K562 (cell line): ENCODE data around the gene PARD3. TPM values are rescaled to one million over a fixed set of nuclear protein-coding genes. Genes with fewer than 3 reads are reported as not detected.

Experiments
- ATAC-seq: fragments of 200-7000 bp; cut with Tn5 transposase; 3 replicates; pipeline ENCODE4 v1.9.1; 2020; ENCODE audit warnings: moderate library complexity
- BruUV-seq: library from RNA; stranded (reverse); fragments of 400-500 nt; replicated peaks from 2 replicates; lab custom pipeline; 2021; lab: Mats Ljungman, UMichigan
- CTCF ChIA-PET: fragments of 300-600 bp; formaldehyde crosslinking; extraction: SDS; loops from one replicate; lab custom pipeline; 2021; ENCODE audit warnings: low intra/inter-chr PET ratio; lab: Yijun Ruan, JAX
- POLR2A ChIA-PET: fragments of 300-600, 350-650 bp; sonication (Branson Sonifier 250); formaldehyde crosslinking; extraction: SDS; loops from one replicate; lab custom pipeline; 2021; ENCODE audit warnings: antibody characterized with exemption, inconsistent platforms; lab: Yijun Ruan, JAX
- DNase-seq, 4 experiments: peaks; one replicate each; pipeline versions ENCODE4 v3.0.0 to v3.0.0-alpha.2; 2011 to 2018; ENCODE audit warnings: low spot score in 3 of 4, mixed read lengths in 3 of 4; ENCODE audit errors: extremely low read depth in 1 of 4
- FAIRE-seq: peaks from 2 replicates; lab custom pipeline; 2011; peaks lifted over from hg19 to GRCh38; lab: Jason Lieb, UNC
- H2AFZ ChIP-seq: 2 replicates; pipeline ENCODE4 v1.6.0; 2011; ENCODE audit warnings: low read depth, low read length, control low read depth, inconsistent platforms
- H3K27ac ChIP-seq: fragments of 200-600 bp; 3 replicates; pipeline ENCODE4 v1.8.0; 2011; ENCODE audit warnings: low read depth, mild to moderate bottlenecking, control low read depth, inconsistent platforms, low read length, moderate library complexity, mixed read lengths; ENCODE audit errors: extremely low read depth
- H3K27me3 ChIP-seq, 2 experiments: fragments of 300-600 bp in 1 of 2; 2 replicates in 1 of 2; 3 replicates in 1 of 2; pipeline versions ENCODE4 v1.6.0 to v1.8.0; 2011; ENCODE audit warnings: inconsistent platforms in 2 of 2, low read length in 2 of 2, mild to moderate bottlenecking in 1 of 2, mixed read lengths in 1 of 2, moderate library complexity in 1 of 2; ENCODE audit not compliant: control insufficient read depth in 2 of 2, insufficient read depth in 2 of 2
- H3K36me3 ChIP-seq: fragments of 300-600 bp; 3 replicates; pipeline ENCODE4 v1.8.0; 2011; ENCODE audit warnings: mild to moderate bottlenecking, low read length, inconsistent platforms; ENCODE audit not compliant: control insufficient read depth, insufficient read depth
- H3K4me1 ChIP-seq, 2 experiments: fragments of 200-600 bp in 1 of 2; replicated peaks in 1 of 2; 2 replicates in 1 of 2; 3 replicates in 1 of 2; pipeline versions ENCODE4 v1.5.1 to v1.8.0; 2011; ENCODE audit warnings: inconsistent platforms in 2 of 2, low read length in 2 of 2, mild to moderate bottlenecking in 1 of 2, mixed read lengths in 1 of 2, moderate library complexity in 1 of 2; ENCODE audit not compliant: control insufficient read depth in 2 of 2, insufficient read depth in 2 of 2
- H3K4me2 ChIP-seq: 2 replicates; pipeline ENCODE4 v1.6.1; 2011; ENCODE audit warnings: low read length, control low read depth, inconsistent platforms, mixed read lengths; ENCODE audit not compliant: insufficient read depth
- H3K4me3 ChIP-seq: fragments of 200-600 bp; sonication (generic), shearing (Covaris generic); 2 replicates; pipeline ENCODE4 v1.5.1; 2016; ENCODE audit warnings: control low read depth, inconsistent platforms
- H3K79me2 ChIP-seq: fragments of 200-600 bp; 3 replicates; pipeline ENCODE4 v1.8.0; 2011; ENCODE audit warnings: low read length, inconsistent platforms; ENCODE audit not compliant: control insufficient read depth, insufficient read depth
- H3K9ac ChIP-seq, 2 experiments: 2 replicates each; pipeline versions ENCODE4 v1.6.0 to v1.6.1; 2011; ENCODE audit warnings: low read depth in 2 of 2, low read length in 2 of 2, control low read depth in 1 of 2, inconsistent platforms in 1 of 2, mild to moderate bottlenecking in 1 of 2, mixed read lengths in 1 of 2; ENCODE audit not compliant: insufficient read depth in 1 of 2
- H3K9me1 ChIP-seq: one replicate; pipeline ENCODE4 v1.6.0; 2011; ENCODE audit warnings: inconsistent platforms, mild to moderate bottlenecking, low read length, moderate library complexity; ENCODE audit not compliant: control insufficient read depth, insufficient read depth
- H3K9me3 ChIP-seq: replicated peaks from 2 replicates; pipeline ENCODE4 v1.5.1; 2011; ENCODE audit warnings: low read depth, low read length, inconsistent platforms; ENCODE audit not compliant: control insufficient read depth, insufficient read depth
- H4K20me1 ChIP-seq: replicated peaks from 2 replicates; pipeline ENCODE4 v1.6.1; 2011; ENCODE audit warnings: low read length, inconsistent platforms, mixed read lengths; ENCODE audit not compliant: control insufficient read depth, insufficient read depth
- ATF4 ChIP-seq: fragments of 450-650 bp; formaldehyde crosslinking; IDR thresholded peaks from 2 replicates; pipeline ENCODE4 v1.4.0; 2022; ENCODE audit warnings: mild to moderate bottlenecking, moderate library complexity
- CHCHD3 ChIP-seq: fragments of 250-450 bp; sonication (Bioruptor Pico); IDR thresholded peaks from 2 replicates; pipeline ENCODE4 v2.1.2; 2022; ENCODE audit warnings: mild to moderate bottlenecking
- DNMT1 ChIP-seq: fragments of 450-650 bp; IDR thresholded peaks from 2 replicates; pipeline ENCODE4 v1.6.1; 2016; ENCODE audit warnings: antibody characterized with exemption, mild to moderate bottlenecking
- ELF2 ChIP-seq: fragments of 250-450 bp; sonication (Bioruptor Pico); IDR thresholded peaks from 2 replicates; pipeline ENCODE4 v1.5.0; 2021; ENCODE audit warnings: mild to moderate bottlenecking
- MAX ChIP-seq: sonication (generic); formaldehyde crosslinking; IDR thresholded peaks from 2 replicates; pipeline ENCODE4 v1.9.0; 2022; ENCODE audit warnings: mild to moderate bottlenecking, missing genetic modification reagents
- MCM3 ChIP-seq: fragments of 450-650 bp; IDR thresholded peaks from 2 replicates; pipeline ENCODE4 v1.6.1; 2016
- NBN ChIP-seq: fragments of 450-650 bp; IDR thresholded peaks from 2 replicates; pipeline ENCODE4 v1.6.1; 2016; ENCODE audit warnings: low read depth, mild to moderate bottlenecking
- NR2C1 ChIP-seq, 2 experiments: fragments of 450-650 bp; IDR thresholded peaks; 2 replicates each; pipeline ENCODE4 v1.6.1; 2017; ENCODE audit warnings: mild to moderate bottlenecking in 2 of 2, antibody characterized with exemption in 1 of 2, inconsistent platforms in 1 of 2, missing compliant biosample characterization in 1 of 2, missing genetic modification characterization in 1 of 2
- NRF1 ChIP-seq, 2 experiments: fragments of 450-650 bp; IDR thresholded peaks in 1 of 2; conservative IDR thresholded peaks in 1 of 2; 2 replicates each; pipeline ENCODE4 v1.6.1; 2014; ENCODE audit warnings: mild to moderate bottlenecking in 2 of 2
- SAFB2 ChIP-seq: fragments of 200-400 bp; formaldehyde crosslinking; IDR thresholded peaks from 2 replicates; pipeline ENCODE4 v1.6.1; 2018; ENCODE audit warnings: borderline replicate concordance, low read length, low read depth, moderate library complexity; ENCODE audit not compliant: severe bottlenecking
- SAP30 ChIP-seq: fragments of 200-600 bp; sonication (generic); IDR thresholded peaks from 2 replicates; pipeline ENCODE4 v1.6.1; 2012; ENCODE audit warnings: borderline replicate concordance, low read depth, mild to moderate bottlenecking, moderate library complexity, low read length, control low read depth, inconsistent platforms; ENCODE audit not compliant: insufficient read depth, poor library complexity, severe bottlenecking
- SRSF7 ChIP-seq: fragments of 200-400 bp; formaldehyde crosslinking; optimal IDR thresholded peaks from 2 replicates; pipeline ENCODE3; 2017; ENCODE audit warnings: mild to moderate bottlenecking, low read depth, low read length
- XRCC5 ChIP-seq: fragments of 200-400 bp; formaldehyde crosslinking; IDR thresholded peaks from 2 replicates; pipeline ENCODE4 v1.6.1; 2017; ENCODE audit warnings: low read depth, mild to moderate bottlenecking, low read length
- ZBTB34 ChIP-seq: fragments of 250-450 bp; sonication (Bioruptor Pico); IDR thresholded peaks from 2 replicates; pipeline ENCODE4 v1.8.0; 2021; ENCODE audit warnings: mild to moderate bottlenecking, moderate library complexity
- ZEB2 ChIP-seq: fragments of 450-650 bp; IDR thresholded peaks from 2 replicates; pipeline ENCODE4 v1.6.1; 2016
- ZNF140 ChIP-seq: fragments of 250-450 bp; sonication (Bioruptor Pico); IDR thresholded peaks from 2 replicates; pipeline ENCODE4 v1.8.0; 2021; ENCODE audit warnings: moderate library complexity, mild to moderate bottlenecking, inconsistent platforms
- ZNF175 ChIP-seq: fragments of 200-800 bp; sonication (Bioruptor generic); IDR thresholded peaks from 2 replicates; pipeline ENCODE4 v1.6.1; 2016; ENCODE audit warnings: low read depth, mild to moderate bottlenecking, missing genetic modification characterization, missing compliant biosample characterization
- WGBS: fragments of 100-300 bp; shearing (Covaris generic); methylation state at CpG from one replicate; pipeline ENCODE4 v1.1.6; 2016; ENCODE audit warnings: low coverage, mixed read lengths; ENCODE audit not compliant: insufficient coverage; ENCODE audit errors: missing lambda C conversion rate; 5-methylcytosine and 5-hydroxymethylcytosine counted together
- in situ Hi-C: fragments of 300-500 bp; cut with MboI; formaldehyde crosslinking; loops from 4 replicates; pipeline ENCODE4 v1.15.0; 2018; ENCODE audit warnings: inconsistent platforms, mixed read lengths
- intact Hi-C: fragments of 100-400 bp; cut with micrococcal nuclease; formaldehyde crosslinking; loops from 2 replicates; pipeline ENCODE4 v1.14.2; 2022
- polyA plus RNA-seq, 8 experiments: library from polyadenylated mRNA; depleted of rRNA in 4 of 8; stranded (reverse) in 5 of 8; unstranded in 3 of 8; fragments of >200 nt; fragmentation: Nextera tagmentation in 2 of 8; fragmentation: Illumina TruSeq in 1 of 8; extraction: Ambion mirVana in 2 of 8; extraction: Trizol in 1 of 8; gene quantifications; 2 replicates each; pipeline versions ENCODE4 v1.2.1 to v1.2.3, GENCODE V29; 2011 to 2014; ENCODE audit warnings: inconsistent platforms in 1 of 8, missing spikeins in 1 of 8
- total RNA-seq, 7 experiments: library from RNA; depleted of rRNA in 6 of 7; stranded (reverse); fragments of >200 nt in 6 of 7; fragmentation: Illumina TruSeq in 2 of 7; extraction: Trizol in 2 of 7; gene quantifications; 2 replicates each; pipeline versions ENCODE4 v1.2.1 to v1.2.3, GENCODE V29; 2011 to 2021; ENCODE audit warnings: low replicate concordance in 1 of 7

Gene PARD3
- total and polyA plus RNA-seq, 9 of the 15 experiments (the other 6 are each of a cell fraction or from before 2014, with no cell fraction given) = 2.7 to 11.7 (median 7.7) TPM

- H3K79me2 ChIP-seq = no peaks in the 10 kb centered on the region
- no peak overlapping the region for H3K9ac ChIP-seq
- intact Hi-C loops (no loop called here), in situ Hi-C loops (no loop called here)
- H3K9me3 ChIP-seq = no peaks in the 10 kb centered on the region
- H2AFZ ChIP-seq = no peak overlapping the region
- TF ChIP-seq MAX (CRISPR knock-in tag) = no peak
- TF ChIP-seq ZNF175 (CRISPR knock-in tag) = no peak
- no peak for TF ChIP-seq NRF1 (conservative IDR thresholded peaks at IDR 0.05 in 1 of 2, IDR thresholded peaks at IDR 0.05 in 1 of 2)
- TF ChIP-seq ATF4 (CRISPR knock-in tag) = no peak
- no peak for TF ChIP-seq SRSF7
- no peak for TF ChIP-seq ZNF140 (CRISPR knock-in tag)
- TF ChIP-seq ELF2 (CRISPR knock-in tag) = no peak
- TF ChIP-seq SAP30 = no peak
- TF ChIP-seq NR2C1 (IDR thresholded peaks at IDR 0.05) = no peak
- TF ChIP-seq NR2C1 (tag; IDR thresholded peaks at IDR 0.05) = no peak
- no peak for TF ChIP-seq CHCHD3 (CRISPR knock-in tag)
- TF ChIP-seq NBN = no peak
- TF ChIP-seq ZBTB34 = no peak
- TF ChIP-seq ZEB2 = no peak
- no peak for TF ChIP-seq SAFB2
- no peak for TF ChIP-seq DNMT1
- no peak for TF ChIP-seq XRCC5
- TF ChIP-seq MCM3 = no peak
- no peak for DNase-seq
- ChIA-PET POLR2A (no interaction called here), CTCF (no interaction called here)
- H3K36me3 ChIP-seq = no peaks in the 10 kb centered on the region
- H3K4me2 ChIP-seq = no peak overlapping the region
- no peak for FAIRE-seq
- H3K27ac ChIP-seq = no peak overlapping the region
- ATAC-seq = no peak
- H4K20me1 ChIP-seq = 0 out of 2 replicates have a peak, but pooled peaks cover 8% of the 10 kb centered on the region
- H3K4me1 ChIP-seq = no peaks in the 10 kb centered on the region
- H3K9me1 ChIP-seq = peaks cover 2% of the 10 kb centered on the region
- no peaks in the 10 kb centered on the region for H3K27me3 ChIP-seq
- no peak overlapping the region for H3K4me3 ChIP-seq
- 38% methylated on average over 9 of the region's 9 CpGs for WGBS
- BruUV-seq = no TSS peak
Measured at GRCh38 chr10:34727595-34728033, 87.5 kb downstream of the PARD3 start.
